Measurements from ENCODE around the gene IQCE. TPM values are rescaled to one million over a fixed set of nuclear protein-coding genes. Genes with fewer than 3 reads are reported as not detected.
"Not testable (repeated sequence)": the region's sequence is repeated elsewhere in the genome, so short reads cannot be mapped to it uniquely, and the experiment has no call there.

The IQCE gene
- total RNA-seq, 1 experiment from 2014 or later = 35.5 TPM

GRCh38 chr7:2520761-2521290, 38.0 kb upstream of the IQCE start:
- no peak for DNase-seq (ENCODE audit: low spot score)

GRCh38 chr7:2521341-2521745, 37.4 kb upstream of the IQCE start:
- no peak for DNase-seq (ENCODE audit: low spot score)

- DNase-seq (ENCODE audit: low spot score) = peak; percentile 81
These were observed 36.7 kb upstream of the IQCE start for GRCh38 chr7:2521952-2522591.

GRCh38 chr7:2522780-2523433, 35.9 kb upstream of the IQCE start:
- peak; percentile 70 for DNase-seq (ENCODE audit: low spot score)

GRCh38 chr7:2523461-2523936, 35.3 kb upstream of the IQCE start:
- DNase-seq (ENCODE audit: low spot score) = no peak

GRCh38 chr7:2523941-2524807, 34.6 kb upstream of the IQCE start:
- DNase-seq (ENCODE audit: low spot score) = peak; percentile 91

GRCh38 chr7:2524808-2525657, 33.7 kb upstream of the IQCE start:
- no peak for DNase-seq (ENCODE audit: low spot score)

- no peak for DNase-seq (ENCODE audit: low spot score)
These were observed 32.8 kb upstream of the IQCE start for GRCh38 chr7:2525658-2526630.

GRCh38 chr7:2526659-2527504, 31.9 kb upstream of the IQCE start:
- no peak for DNase-seq (ENCODE audit: low spot score)

GRCh38 chr7:2527505-2528467, 31.0 kb upstream of the IQCE start:
- DNase-seq (ENCODE audit: low spot score) = peak; percentile 98

GRCh38 chr7:2528481-2529095, 30.2 kb upstream of the IQCE start:
- DNase-seq (ENCODE audit: low spot score) = no peak

- DNase-seq (ENCODE audit: low spot score) = peak; percentile 89
These were observed 29.4 kb upstream of the IQCE start for GRCh38 chr7:2529161-2530070.

- DNase-seq (ENCODE audit: low spot score) = peak; percentile 87
These were observed 28.4 kb upstream of the IQCE start for GRCh38 chr7:2530071-2530987.

- DNase-seq (ENCODE audit: low spot score) = not testable (repeated sequence)
These were observed 27.6 kb upstream of the IQCE start for GRCh38 chr7:2530994-2531795.

- DNase-seq (ENCODE audit: low spot score) = not testable (repeated sequence)
These were observed 27.0 kb upstream of the IQCE start for GRCh38 chr7:2531796-2532110.
